Mucosa of descending colon (tissue), 3 donors: ENCODE measurements around the gene JAKMIP2. TPM values are rescaled to one million over a fixed set of nuclear protein-coding genes. Genes with fewer than 3 reads are reported as not detected.

Experiments
- ATAC-seq: fragments of 200-7000 bp; cut with Tn5 transposase; one replicate; pipeline ENCODE4 v1.9.1; 2020; ENCODE audit warnings: mild to moderate bottlenecking, moderate library complexity
- DNase-seq, 3 donors: peaks; one replicate each; pipeline ENCODE4 v3.0.0-alpha.2; 2020
- H3K36me3 ChIP-seq: fragments of 200-600 bp; one replicate; pipeline ENCODE4 v1.8.0; 2021; ENCODE audit warnings: low read depth, mild to moderate bottlenecking
- H3K4me1 ChIP-seq: fragments of 200-600 bp; one replicate; pipeline ENCODE4 v1.8.0; 2021; ENCODE audit warnings: low read depth, mild to moderate bottlenecking
- H3K4me3 ChIP-seq: fragments of 200-600 bp; one replicate; pipeline ENCODE4 v1.8.0; 2021; ENCODE audit warnings: mild to moderate bottlenecking
- H3K9me3 ChIP-seq: fragments of 200-600 bp; one replicate; pipeline ENCODE4 v1.8.0; 2021; ENCODE audit warnings: mild to moderate bottlenecking
- intact Hi-C, 2 donors: fragments of 100-400 bp; cut with DNase I in 1 of 2; cut with micrococcal nuclease in 1 of 2; formaldehyde crosslinking; loops; one replicate each; pipeline versions ENCODE4 v1.11.0 to v1.11.1; 2022; cut with DNase I, micrococcal nuclease
- total RNA-seq, 3 donors: library from RNA; stranded (reverse); fragmentation: NEBNext Ultra II Directional in 2 of 3; extraction: Animal tissue kit (Norgen Biotek cat#: 25700) in 2 of 3; gene quantifications; one replicate each; pipeline versions ENCODE4 v1.2.1 to v1.2.4, GENCODE V29; 2021 to 2023
- TF ChIP-seq, protein P1 (sequence below): fragments of 200-600 bp; IDR thresholded peaks from one replicate; pipeline ENCODE4 v1.8.0; 2022; ENCODE audit warnings: antibody characterized with exemption, mild to moderate bottlenecking
- donor health status: DM: no; HTN: no; CAD: no; lungs with moderate emphysema.
- donor health status: DM: no; HTN: no; CAD: no.
- donor health status: DM: no; HTN: yes; CAD: no.

Gene JAKMIP2
- total RNA-seq, 3 donors from 2014 or later, result 0.90 to 9.0 (median 2.0) TPM

DNA sequence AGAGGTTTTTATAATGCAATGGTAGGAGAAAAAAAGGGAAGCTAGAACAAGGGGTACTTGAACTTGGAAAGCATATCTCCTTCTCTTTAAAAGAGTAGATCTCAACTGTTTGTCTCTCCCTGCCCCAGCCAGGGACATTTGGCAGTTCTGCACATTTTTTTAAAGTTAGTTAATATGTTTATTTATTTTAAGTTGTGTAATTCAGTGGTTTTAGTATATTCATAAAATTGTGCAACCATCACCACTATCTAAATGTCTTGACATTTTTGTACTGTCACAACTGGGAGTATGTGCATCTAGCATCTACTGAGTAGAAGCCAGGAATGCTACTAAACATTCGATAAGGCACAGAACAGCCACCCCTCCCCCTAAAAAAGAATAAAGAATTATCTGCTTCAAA lies 169.2 kb downstream of the JAKMIP2 start:
- no peak for DNase-seq
- TF ChIP-seq, protein P1, sequence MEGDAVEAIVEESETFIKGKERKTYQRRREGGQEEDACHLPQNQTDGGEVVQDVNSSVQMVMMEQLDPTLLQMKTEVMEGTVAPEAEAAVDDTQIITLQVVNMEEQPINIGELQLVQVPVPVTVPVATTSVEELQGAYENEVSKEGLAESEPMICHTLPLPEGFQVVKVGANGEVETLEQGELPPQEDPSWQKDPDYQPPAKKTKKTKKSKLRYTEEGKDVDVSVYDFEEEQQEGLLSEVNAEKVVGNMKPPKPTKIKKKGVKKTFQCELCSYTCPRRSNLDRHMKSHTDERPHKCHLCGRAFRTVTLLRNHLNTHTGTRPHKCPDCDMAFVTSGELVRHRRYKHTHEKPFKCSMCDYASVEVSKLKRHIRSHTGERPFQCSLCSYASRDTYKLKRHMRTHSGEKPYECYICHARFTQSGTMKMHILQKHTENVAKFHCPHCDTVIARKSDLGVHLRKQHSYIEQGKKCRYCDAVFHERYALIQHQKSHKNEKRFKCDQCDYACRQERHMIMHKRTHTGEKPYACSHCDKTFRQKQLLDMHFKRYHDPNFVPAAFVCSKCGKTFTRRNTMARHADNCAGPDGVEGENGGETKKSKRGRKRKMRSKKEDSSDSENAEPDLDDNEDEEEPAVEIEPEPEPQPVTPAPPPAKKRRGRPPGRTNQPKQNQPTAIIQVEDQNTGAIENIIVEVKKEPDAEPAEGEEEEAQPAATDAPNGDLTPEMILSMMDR, result no peak
- no peak overlapping the region for H3K4me3 ChIP-seq
- intact Hi-C loops, result no loop called here
- no peaks in the 10 kb centered on the region for H3K36me3 ChIP-seq
- no peaks in the 10 kb centered on the region for H3K4me1 ChIP-seq
- ATAC-seq, result no peak
- H3K9me3 ChIP-seq, result no peaks in the 10 kb centered on the region

DNA sequence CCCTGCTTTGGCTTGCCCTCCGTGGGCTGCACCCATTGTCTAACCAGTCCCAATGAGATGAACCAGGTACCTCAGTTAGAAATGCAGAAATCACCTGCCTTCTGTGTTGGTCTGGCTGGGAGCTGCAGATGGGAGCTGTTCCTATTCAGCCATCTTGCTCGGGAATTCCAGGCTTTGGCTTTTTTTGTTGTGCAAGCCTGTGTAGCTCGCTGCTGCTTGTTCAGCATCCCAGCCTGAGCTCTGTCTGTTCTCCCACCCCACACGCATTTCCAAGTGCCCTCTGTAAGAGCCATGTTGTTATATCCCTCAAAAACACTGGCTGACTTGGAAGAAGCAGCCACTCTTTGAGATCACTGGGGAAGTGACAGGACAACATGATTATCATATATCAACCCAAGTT lies 171.0 kb downstream of the JAKMIP2 start:
- Histone ChIP-seq H3K36me3 (no peaks in the 10 kb centered on the region), H3K4me1 (no peaks in the 10 kb centered on the region), H3K4me3 (no peak overlapping the region), H3K9me3 (no peaks in the 10 kb centered on the region)
- intact Hi-C loops, result no loop called here
- no peak for DNase-seq
- ATAC-seq, result no peak
- TF ChIP-seq, protein P1, result no peak

DNA sequence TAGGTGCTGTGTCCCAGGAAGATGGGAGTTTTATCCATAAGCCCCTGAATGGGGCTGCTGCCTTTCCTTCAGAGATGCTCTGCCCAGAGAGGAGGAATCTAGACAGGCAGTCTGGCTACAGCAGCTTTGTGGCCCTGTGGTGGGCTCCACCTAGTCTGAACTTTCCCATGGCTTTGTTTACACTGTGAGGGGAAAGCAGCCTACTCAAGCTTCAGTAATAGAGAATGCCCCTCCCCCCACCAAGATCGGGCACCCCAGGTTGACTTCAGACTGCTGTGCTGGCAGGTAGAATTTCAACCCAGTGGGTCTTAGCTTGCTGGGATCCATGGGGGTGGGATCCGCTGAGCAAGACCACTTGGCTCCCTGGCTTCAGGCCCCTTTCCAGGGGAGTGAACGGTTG lies 171.7 kb downstream of the JAKMIP2 start:
- no peaks in the 10 kb centered on the region for H3K4me1 ChIP-seq
- intact Hi-C loops, result no loop called here
- DNase-seq, result no peak
- ATAC-seq, result no peak
- TF ChIP-seq, protein P1, result no peak
- H3K36me3 ChIP-seq, result no peaks in the 10 kb centered on the region
- H3K4me3 ChIP-seq, result no peak overlapping the region
- no peaks in the 10 kb centered on the region for H3K9me3 ChIP-seq

DNA sequence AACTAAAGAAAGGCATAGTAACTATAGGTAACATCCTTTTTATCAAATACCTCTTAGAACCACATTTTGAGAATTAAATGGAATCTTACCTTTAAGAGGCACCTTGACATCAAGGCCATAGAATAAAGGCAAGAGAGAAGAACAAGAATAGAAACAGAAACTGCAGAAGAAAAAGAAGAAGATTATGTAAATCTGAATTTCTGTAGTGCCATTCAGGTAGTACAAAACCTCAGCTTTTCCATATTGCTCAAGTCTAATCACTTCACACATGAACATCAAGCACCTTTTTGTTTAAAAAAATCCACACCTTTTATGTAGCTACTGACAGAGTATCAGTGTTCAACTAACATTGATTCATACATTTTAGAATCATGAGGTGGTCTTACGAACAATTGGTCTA lies 180.9 kb downstream of the JAKMIP2 start:
- H3K4me1 ChIP-seq, result no peaks in the 10 kb centered on the region
- H3K9me3 ChIP-seq, result no peaks in the 10 kb centered on the region
- DNase-seq (no peak), ATAC-seq (no peak)
- no peak overlapping the region for H3K4me3 ChIP-seq
- H3K36me3 ChIP-seq, result no peaks in the 10 kb centered on the region
- intact Hi-C loops, result no loop called here
- TF ChIP-seq, protein P1, result no peak

DNA sequence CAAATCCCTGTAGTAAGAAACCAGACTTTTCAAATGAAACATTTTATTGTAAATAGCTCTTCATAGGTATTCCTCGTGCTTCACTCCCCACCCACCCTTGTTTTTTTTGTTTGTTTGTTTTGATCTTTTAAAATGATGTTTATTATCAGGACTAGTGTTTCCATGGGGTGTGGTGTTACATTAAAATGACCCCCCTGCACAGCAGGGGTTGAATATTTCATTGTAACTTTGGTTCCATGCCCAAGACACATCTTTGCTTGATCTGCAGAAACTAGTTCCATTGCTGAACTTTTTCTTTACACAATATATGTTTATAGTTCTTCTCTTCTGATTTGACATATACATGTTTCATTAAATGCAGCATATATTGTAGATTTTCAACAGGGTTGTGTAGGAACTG lies 191.4 kb downstream of the JAKMIP2 start:
- no peak for DNase-seq

More for the DNA sequence above, 191.4 kb downstream of the JAKMIP2 start:
- intact Hi-C loops, result no loop called here
- ATAC-seq, result no peak
- no peak overlapping the region for H3K4me3 ChIP-seq
- no peaks in the 10 kb centered on the region for H3K9me3 ChIP-seq
- H3K36me3 ChIP-seq, result no peaks in the 10 kb centered on the region
- TF ChIP-seq, protein P1, result no peak
- H3K4me1 ChIP-seq, result no peaks in the 10 kb centered on the region
